ENCODE results near the gene CPEB2. TPM values are rescaled to one million over a fixed set of nuclear protein-coding genes. Genes with fewer than 3 reads are reported as not detected.

Gene CPEB2
- total and polyA plus RNA-seq, 2 experiments from 2014 or later, result 3.5 to 6.6 TPM

DNA sequence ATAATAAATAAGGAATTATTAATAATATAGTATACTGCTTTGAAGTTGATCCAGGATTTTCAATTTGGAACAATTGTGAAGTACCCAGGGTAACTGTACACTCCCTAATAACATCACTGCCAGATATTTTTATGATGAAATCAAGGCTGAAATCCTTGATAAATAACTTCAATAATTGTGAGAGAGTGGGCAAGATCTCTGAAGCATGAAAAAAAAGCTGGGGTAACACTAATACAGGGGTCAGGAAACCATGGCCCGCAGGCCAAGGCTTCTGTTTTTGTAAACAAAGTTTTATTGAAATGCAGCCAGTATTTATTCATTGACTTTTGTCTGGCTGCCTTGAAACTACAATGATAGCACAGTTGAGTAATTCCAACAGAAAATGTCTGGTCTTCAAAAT lies 41.6 kb downstream of the CPEB2 start:
- Histone ChIP-seq H3K36me3 (ENCODE audit: low read depth) (0 out of 2 replicates have a peak, but pooled peaks cover 18% of the 10 kb centered on the region), H3K4me2 (ENCODE audit: unreplicated experiment) (no peak overlapping the region), H2AFZ (no peak overlapping the region), H3K27me3 (replicated peaks; ENCODE audit: insufficient read depth) (no peaks in the 10 kb centered on the region), H3K9ac (no peak overlapping the region), H3K79me2 (ENCODE audit: insufficient read depth) (peaks cover 56% of the 10 kb centered on the region), H3K4me1 (ENCODE audit: insufficient read depth) (peaks cover 11% of the 10 kb centered on the region), H3F3A (ENCODE audit: insufficient read depth) (peaks cover 7% of the 10 kb centered on the region; the same call in 1 of the 2 replicates), H3K27ac (no peak overlapping the region), H3K9me3 (ENCODE audit: low read depth) (no peaks in the 10 kb centered on the region), H4K20me1 (ENCODE audit: insufficient read depth) (no peaks in the 10 kb centered on the region), H3K9me2 (ENCODE audit: insufficient read depth) (no peaks in the 10 kb centered on the region), H3K4me3 (no peak overlapping the region)
- no peak for DNase-seq
- in situ Hi-C loops (cut with MboI), result no loop called here
- TF ChIP-seq EZH2 (IDR thresholded peaks at IDR 0.05; ENCODE audit: insufficient read depth, poor library complexity, severe bottlenecking) (no peak), EZH2phosphoT487 (IDR thresholded peaks at IDR 0.05; ENCODE audit: insufficient read depth, low read depth) (no peak)
- 66 to 70% methylated on average over 1 of the region's 1 CpG for WGBS, 2 experiments (ENCODE audit: low coverage in 1 of 2, low lambda C conversion rate in 2 of 2, missing lambda C conversion rate in 2 of 2)

DNA sequence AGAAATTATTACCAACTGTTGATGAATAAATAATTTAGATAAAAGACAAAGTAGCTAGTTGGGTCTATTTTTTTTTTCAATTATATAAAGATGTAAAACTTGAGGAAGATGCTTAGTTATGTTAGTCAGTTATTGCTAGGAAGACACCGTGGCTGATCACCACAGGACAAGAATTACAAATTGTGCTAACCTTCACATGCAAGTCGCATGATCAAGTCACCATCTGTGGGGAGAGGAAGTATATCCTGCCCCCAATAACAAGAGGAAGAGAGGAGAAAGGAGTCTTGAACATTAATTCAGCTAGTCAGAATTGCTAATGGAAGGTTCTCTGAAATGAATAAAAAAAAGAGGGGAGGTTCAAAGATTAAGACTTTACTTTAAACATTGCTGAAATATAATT lies 52.3 kb downstream of the CPEB2 start:
- peaks cover 70% of the 10 kb centered on the region for H3K36me3 ChIP-seq (ENCODE audit: low read depth)

DNA sequence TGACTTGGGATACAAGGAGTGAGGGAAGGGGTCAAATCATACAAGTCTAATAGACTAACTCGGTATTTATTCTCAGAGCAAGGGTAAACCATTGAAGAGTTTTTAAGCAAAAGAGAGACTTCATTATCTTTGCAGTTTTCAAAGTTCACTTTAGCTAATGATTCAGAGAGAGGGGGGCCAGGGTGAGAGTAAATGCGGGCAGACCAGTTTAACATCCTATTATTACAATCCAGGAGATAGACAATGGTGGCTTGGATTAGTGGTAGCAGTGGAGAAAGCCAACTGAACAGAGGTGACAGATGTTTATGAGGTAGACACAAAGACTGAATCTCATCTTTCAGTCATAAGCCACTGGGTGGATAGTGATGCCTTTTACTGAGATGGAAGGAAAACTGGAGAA lies 57.9 kb downstream of the CPEB2 start:
- Histone ChIP-seq H3K4me2 (ENCODE audit: unreplicated experiment) (no peak overlapping the region), H3K79me2 (ENCODE audit: insufficient read depth) (peaks cover 9% of the 10 kb centered on the region; the same call in 1 of the 2 replicates), H3K9me3 (ENCODE audit: low read depth) (no peaks in the 10 kb centered on the region), H2AFZ (no peak overlapping the region), H3K27me3 (replicated peaks; ENCODE audit: insufficient read depth) (no peaks in the 10 kb centered on the region), H3K4me3 (no peak overlapping the region), H3K36me3 (ENCODE audit: low read depth) (peaks cover 86% of the 10 kb centered on the region), H3K9me2 (ENCODE audit: insufficient read depth) (no peaks in the 10 kb centered on the region), H3K9ac (no peak overlapping the region), H3K27ac (no peak overlapping the region), H3K4me1 (ENCODE audit: insufficient read depth) (no peaks in the 10 kb centered on the region), H4K20me1 (ENCODE audit: insufficient read depth) (no peaks in the 10 kb centered on the region; the same call in 1 of the 2 replicates), H3F3A (ENCODE audit: insufficient read depth) (peaks cover 8% of the 10 kb centered on the region; the same call in 1 of the 2 replicates)
- TF ChIP-seq EZH2phosphoT487 (IDR thresholded peaks at IDR 0.05; ENCODE audit: insufficient read depth, low read depth) (no peak), EZH2 (IDR thresholded peaks at IDR 0.05; ENCODE audit: insufficient read depth, poor library complexity, severe bottlenecking) (no peak)
- in situ Hi-C loops (cut with MboI), result no loop called here
- 97 to 99% methylated on average over 2 of the region's 2 CpGs for WGBS, 2 experiments (ENCODE audit: low coverage in 1 of 2, low lambda C conversion rate in 2 of 2, missing lambda C conversion rate in 2 of 2)
- DNase-seq, result no peak

More for the DNA sequence above, 52.3 kb downstream of the CPEB2 start:
- Histone ChIP-seq H3K4me2 (ENCODE audit: unreplicated experiment) (no peak overlapping the region), H3K4me1 (ENCODE audit: insufficient read depth) (no peaks in the 10 kb centered on the region), H4K20me1 (ENCODE audit: insufficient read depth) (no peaks in the 10 kb centered on the region; the same call in 1 of the 2 replicates), H3K9ac (no peak overlapping the region), H3K79me2 (ENCODE audit: insufficient read depth) (peaks cover 37% of the 10 kb centered on the region), H2AFZ (no peak overlapping the region), H3F3A (ENCODE audit: insufficient read depth) (no peaks in the 10 kb centered on the region), H3K9me2 (ENCODE audit: insufficient read depth) (no peaks in the 10 kb centered on the region), H3K9me3 (ENCODE audit: low read depth) (no peaks in the 10 kb centered on the region), H3K27me3 (replicated peaks; ENCODE audit: insufficient read depth) (no peaks in the 10 kb centered on the region), H3K4me3 (no peak overlapping the region), H3K27ac (no peak overlapping the region)
- 97 to 100% methylated on average over 2 of the region's 2 CpGs for WGBS, 2 experiments (ENCODE audit: low coverage in 1 of 2, low lambda C conversion rate in 2 of 2, missing lambda C conversion rate in 2 of 2)
- no peak for DNase-seq
- TF ChIP-seq EZH2phosphoT487 (IDR thresholded peaks at IDR 0.05; ENCODE audit: insufficient read depth, low read depth) (no peak), EZH2 (IDR thresholded peaks at IDR 0.05; ENCODE audit: insufficient read depth, poor library complexity, severe bottlenecking) (no peak)
- in situ Hi-C loops (cut with MboI), result no loop called here

DNA sequence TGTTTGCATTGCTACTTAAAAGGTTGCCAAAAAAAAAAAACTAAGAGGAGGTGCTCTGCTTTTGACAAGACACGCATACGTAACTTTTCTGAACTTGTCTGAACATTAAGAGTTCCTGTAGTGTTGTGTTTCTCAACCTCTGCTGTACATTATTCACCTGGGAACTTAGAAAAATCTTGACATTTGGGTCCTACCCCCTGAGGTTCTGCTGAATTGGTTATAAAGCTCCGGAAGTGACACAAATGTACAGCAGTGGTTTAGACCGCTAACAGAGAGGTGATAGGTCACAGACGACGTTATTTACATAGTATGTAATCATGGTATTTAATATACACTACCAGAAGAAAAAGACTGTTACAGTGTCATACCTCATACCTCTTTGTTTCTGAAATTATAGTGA lies 61.1 kb downstream of the CPEB2 start:
- no peaks in the 10 kb centered on the region for H3K79me2 ChIP-seq (ENCODE audit: insufficient read depth)
- H3K9me3 ChIP-seq (ENCODE audit: low read depth), result no peaks in the 10 kb centered on the region
- peaks cover 8% of the 10 kb centered on the region; the same call in 1 of the 2 replicates for H3F3A ChIP-seq (ENCODE audit: insufficient read depth)
- H3K27ac ChIP-seq, result no peak overlapping the region
- H2AFZ ChIP-seq, result no peak overlapping the region
- TF ChIP-seq EZH2phosphoT487 (IDR thresholded peaks at IDR 0.05; ENCODE audit: insufficient read depth, low read depth), result no peak
- no peak for TF ChIP-seq EZH2 (IDR thresholded peaks at IDR 0.05; ENCODE audit: insufficient read depth, poor library complexity, severe bottlenecking)
- H3K4me1 ChIP-seq (ENCODE audit: insufficient read depth), result no peaks in the 10 kb centered on the region
- no peaks in the 10 kb centered on the region for H3K9me2 ChIP-seq (ENCODE audit: insufficient read depth)
- no peaks in the 10 kb centered on the region; the same call in 1 of the 2 replicates for H4K20me1 ChIP-seq (ENCODE audit: insufficient read depth)
- H3K4me2 ChIP-seq (ENCODE audit: unreplicated experiment), result no peak overlapping the region
- no peak for DNase-seq
- no peak overlapping the region for H3K9ac ChIP-seq
- in situ Hi-C loops (cut with MboI), result no loop called here
- peaks cover 85% of the 10 kb centered on the region for H3K36me3 ChIP-seq (ENCODE audit: low read depth)
- WGBS, 2 experiments (ENCODE audit: low coverage in 1 of 2, low lambda C conversion rate in 2 of 2, missing lambda C conversion rate in 2 of 2), result 98 to 99% methylated on average over 6 of the region's 6 CpGs
- no peak overlapping the region for H3K4me3 ChIP-seq
- H3K27me3 ChIP-seq (replicated peaks; ENCODE audit: insufficient read depth), result no peaks in the 10 kb centered on the region
